PC-9 (cell line): ENCODE results near the gene KIF16B.

Experiments used
- EZH2 ChIP-seq: fragments of 200-600 bp; sonication (generic); IDR thresholded peaks from 2 replicates; pipeline ENCODE4 v1.8.0; 2017; ENCODE audit warnings: antibody characterized with exemption, low read depth
- TF ChIP-seq, protein P1 (sequence below): fragments of 200-600 bp; sonication (generic); conservative IDR thresholded peaks from 2 replicates; pipeline ENCODE4 v1.6.1; 2017; ENCODE audit warnings: mixed run types, antibody characterized with exemption, mild to moderate bottlenecking, moderate library complexity

DNA sequence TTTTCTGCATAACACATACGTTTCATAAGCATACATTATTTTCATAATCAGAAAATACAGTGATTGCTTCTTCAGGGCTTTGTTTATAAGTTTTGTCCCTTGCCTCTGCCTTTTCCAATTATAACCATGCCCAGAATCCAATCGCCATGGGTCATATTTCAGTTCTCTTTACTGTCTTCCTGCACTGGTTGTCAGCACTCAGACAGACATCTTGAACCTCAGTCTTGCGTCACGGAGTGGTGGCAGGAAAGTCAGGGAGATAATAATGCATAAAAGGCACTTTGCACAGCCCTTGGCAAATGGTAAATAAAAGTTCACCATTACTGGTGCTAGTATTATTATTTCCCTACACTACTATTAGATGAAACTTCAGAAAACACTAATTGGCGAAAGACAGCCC, 7.2 kb downstream of the KIF16B start:
- TF ChIP-seq, protein P1, sequence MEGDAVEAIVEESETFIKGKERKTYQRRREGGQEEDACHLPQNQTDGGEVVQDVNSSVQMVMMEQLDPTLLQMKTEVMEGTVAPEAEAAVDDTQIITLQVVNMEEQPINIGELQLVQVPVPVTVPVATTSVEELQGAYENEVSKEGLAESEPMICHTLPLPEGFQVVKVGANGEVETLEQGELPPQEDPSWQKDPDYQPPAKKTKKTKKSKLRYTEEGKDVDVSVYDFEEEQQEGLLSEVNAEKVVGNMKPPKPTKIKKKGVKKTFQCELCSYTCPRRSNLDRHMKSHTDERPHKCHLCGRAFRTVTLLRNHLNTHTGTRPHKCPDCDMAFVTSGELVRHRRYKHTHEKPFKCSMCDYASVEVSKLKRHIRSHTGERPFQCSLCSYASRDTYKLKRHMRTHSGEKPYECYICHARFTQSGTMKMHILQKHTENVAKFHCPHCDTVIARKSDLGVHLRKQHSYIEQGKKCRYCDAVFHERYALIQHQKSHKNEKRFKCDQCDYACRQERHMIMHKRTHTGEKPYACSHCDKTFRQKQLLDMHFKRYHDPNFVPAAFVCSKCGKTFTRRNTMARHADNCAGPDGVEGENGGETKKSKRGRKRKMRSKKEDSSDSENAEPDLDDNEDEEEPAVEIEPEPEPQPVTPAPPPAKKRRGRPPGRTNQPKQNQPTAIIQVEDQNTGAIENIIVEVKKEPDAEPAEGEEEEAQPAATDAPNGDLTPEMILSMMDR: no peak
- no peak for TF ChIP-seq EZH2
